Vagina (tissue), 2 donors: ENCODE data around the gene EFCAB9.

Source experiments
- POLR2A ChIP-seq, 2 donors: fragments of 450-650 bp; IDR thresholded peaks; one replicate each; pipeline ENCODE4 v1.6.1; 2017; ENCODE audit warnings: antibody characterized with exemption in 2 of 2, mild to moderate bottlenecking in 2 of 2, moderate library complexity in 2 of 2
- TF ChIP-seq, protein P1 (sequence below), 3 experiments: fragments of 450-650 bp in 2 of 3; fragments of 200-600 bp in 1 of 3; sonication (generic) in 1 of 3; IDR thresholded peaks; one replicate each; pipeline ENCODE4 v1.5.1; 2017 to 2019; ENCODE audit warnings: antibody characterized with exemption in 3 of 3, mild to moderate bottlenecking in 2 of 3, moderate library complexity in 2 of 3

DNA sequence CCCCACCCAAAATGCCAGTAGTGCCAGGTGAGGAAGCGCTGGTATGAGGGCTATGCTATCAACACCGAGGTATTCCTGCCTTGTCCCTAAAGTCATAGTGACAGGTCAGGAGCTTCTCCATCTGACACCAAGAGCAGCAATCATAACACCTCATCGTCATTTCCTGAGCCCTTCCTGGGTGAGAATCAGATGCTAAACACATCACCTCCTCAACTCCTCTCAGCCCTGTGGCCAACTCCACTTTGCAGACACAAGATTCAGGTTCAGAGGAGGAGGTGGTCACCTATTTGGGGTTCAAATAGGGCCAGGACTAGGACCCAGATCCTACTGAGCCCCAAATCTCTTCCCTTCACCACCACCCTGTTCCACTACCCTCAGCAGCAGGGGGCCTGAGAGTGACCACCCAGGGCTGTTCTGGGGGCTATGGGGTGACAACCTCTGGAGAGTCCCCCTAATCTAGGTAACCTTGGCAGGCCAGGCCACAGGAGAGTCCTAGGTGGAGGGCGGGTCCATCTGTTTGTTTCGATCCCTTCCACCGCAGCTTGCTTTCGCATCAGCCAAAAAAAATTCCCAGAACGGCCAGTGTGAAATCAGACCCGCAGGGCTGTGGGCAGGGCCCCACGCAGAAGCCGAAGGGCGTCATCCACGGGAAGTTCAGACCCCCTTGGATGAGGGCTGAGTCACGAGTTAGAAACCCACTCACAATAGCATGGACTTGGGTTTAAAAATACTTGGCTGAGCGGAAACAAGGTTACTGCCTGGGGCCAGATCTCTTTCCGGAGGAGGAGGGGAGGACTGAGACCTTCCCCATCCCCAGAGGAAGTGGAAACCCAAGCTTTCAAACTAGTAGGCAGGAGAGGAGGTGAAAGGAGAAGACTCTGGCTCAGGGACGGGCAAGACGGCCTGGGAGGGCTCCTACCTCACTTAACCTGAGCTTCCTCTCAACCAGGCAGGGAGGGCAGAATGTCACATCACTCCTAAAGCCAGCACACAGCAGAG lies 14.7 kb upstream of the EFCAB9 start:
- TF ChIP-seq, protein P1, sequence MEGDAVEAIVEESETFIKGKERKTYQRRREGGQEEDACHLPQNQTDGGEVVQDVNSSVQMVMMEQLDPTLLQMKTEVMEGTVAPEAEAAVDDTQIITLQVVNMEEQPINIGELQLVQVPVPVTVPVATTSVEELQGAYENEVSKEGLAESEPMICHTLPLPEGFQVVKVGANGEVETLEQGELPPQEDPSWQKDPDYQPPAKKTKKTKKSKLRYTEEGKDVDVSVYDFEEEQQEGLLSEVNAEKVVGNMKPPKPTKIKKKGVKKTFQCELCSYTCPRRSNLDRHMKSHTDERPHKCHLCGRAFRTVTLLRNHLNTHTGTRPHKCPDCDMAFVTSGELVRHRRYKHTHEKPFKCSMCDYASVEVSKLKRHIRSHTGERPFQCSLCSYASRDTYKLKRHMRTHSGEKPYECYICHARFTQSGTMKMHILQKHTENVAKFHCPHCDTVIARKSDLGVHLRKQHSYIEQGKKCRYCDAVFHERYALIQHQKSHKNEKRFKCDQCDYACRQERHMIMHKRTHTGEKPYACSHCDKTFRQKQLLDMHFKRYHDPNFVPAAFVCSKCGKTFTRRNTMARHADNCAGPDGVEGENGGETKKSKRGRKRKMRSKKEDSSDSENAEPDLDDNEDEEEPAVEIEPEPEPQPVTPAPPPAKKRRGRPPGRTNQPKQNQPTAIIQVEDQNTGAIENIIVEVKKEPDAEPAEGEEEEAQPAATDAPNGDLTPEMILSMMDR (IDR thresholded peaks at IDR 0.05), result no peak
- no peak for TF ChIP-seq POLR2A (IDR thresholded peaks at IDR 0.05)
